CD4-positive, alpha-beta T cell treated with Interleukin-21 for 1 hour (primary cell): ENCODE data around the gene XIST.
"Not testable (repeated sequence)": the region's sequence is repeated elsewhere in the genome, so short reads cannot be mapped to it uniquely, and the experiment has no call there.

ENCODE experiments used
- DNase-seq: peaks from one replicate; pipeline ENCODE4 v3.0.0-alpha.2; 2020

XIST gene

DNA sequence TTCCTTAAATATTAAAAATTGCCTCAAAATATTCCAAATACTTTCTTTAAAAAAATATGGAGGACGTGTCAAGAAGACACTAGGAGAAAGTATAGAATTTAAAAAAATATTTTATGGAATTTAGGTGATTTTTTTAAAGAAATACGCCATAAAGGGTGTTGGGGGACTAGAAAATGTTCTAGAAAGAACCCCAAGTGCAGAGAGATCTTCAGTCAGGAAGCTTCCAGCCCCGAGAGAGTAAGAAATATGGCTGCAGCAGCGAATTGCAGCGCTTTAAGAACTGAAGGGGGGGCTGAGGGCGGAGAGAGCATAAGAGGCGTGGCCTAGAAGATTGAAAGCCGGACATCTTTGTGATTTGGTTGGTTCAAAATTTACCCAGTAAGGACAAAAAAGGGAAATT, at the start of gene XIST:
Gene XIST (minus strand): TSS at position 248 of the 400 bp plus-strand sequence.
- DNase-seq, result no peak

DNA sequence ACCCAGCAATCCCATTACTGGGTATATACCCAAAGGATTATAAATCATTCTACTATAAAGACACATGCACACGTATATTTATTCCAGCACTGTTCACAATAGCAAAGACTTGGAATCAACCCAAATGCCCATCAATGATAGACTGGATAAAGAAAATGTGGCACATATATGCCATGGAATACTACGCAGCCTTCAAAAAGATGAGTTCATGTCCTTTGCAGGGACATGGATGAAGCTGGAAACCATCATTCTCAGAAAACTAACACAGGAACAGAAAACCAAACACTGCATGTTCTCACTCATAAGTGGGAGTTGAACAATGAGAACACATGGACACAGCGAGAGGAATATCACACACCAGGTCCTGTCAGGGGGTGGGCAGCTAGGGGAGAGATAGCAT, 45.8 kb upstream of the XIST start:
- not testable (repeated sequence) for DNase-seq

DNA sequence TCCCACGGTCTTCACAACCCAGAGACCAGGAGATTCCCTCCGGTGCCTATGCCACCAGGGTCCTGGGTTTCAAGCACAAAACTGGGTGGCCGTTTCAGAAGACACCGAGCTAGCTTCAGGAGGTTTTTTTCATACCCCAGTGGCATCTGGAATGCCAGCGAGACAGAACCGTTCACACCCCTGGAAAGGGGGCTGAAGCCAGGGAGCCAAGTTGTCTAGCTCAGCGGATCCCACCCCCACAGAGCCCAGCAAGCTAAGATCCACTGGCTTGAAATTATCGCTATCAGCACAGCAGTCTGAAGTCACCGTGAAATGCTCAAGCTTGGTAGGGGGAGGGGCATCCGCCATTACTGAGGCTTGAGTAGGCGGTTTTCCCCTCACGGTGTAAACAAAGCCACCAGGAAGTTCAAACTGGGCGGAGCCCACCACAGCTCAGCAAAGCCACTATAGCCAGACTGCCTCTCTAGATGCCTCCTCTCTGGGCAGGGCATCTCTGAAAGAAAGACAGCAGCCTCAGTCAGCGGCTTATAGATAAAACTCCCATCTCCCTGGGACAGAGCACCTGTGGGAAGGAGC, 40.1 kb upstream of the XIST start:
- not testable (repeated sequence) for DNase-seq

DNA sequence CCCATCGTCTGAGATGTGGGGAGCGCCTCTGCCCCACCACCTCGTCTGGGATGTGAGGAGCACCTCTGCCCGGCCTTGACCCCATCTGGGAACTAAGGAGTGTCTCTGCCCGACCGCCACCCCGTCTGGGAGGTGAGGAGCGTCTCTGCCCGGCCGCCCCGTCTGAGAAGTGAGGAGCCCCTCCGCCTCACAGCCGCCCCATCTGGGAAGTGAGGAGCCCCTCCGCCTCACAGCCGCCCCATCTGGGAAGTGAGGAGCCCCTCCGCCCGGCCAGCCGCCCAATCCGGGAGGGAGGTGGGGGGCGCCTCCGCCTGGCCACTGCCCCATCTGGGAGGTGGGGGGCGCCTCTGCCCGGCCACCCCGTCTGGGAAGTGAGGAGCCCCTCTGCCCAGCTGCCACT, 29.7 kb upstream of the XIST start:
- not testable (repeated sequence) for DNase-seq

DNA sequence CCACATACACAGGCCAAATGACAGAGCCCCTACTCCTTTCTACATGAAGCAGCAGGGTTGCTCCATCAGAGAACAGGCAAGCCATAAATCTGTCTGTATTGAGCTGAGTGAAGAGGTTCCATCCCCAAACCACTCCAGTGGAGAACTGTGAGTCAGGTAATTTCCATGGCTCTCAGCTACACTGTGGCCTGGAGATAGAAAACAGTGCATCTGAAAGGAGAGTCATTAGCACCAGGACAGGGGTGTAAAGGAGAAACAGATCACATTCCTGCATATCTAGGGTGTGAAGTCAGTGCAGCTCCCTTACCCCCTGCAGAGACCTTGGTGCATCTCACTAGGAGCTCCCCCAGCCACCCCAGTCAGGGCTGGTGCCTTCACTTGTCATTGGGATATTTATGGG, 25.2 kb upstream of the XIST start:
- no peak for DNase-seq

DNA sequence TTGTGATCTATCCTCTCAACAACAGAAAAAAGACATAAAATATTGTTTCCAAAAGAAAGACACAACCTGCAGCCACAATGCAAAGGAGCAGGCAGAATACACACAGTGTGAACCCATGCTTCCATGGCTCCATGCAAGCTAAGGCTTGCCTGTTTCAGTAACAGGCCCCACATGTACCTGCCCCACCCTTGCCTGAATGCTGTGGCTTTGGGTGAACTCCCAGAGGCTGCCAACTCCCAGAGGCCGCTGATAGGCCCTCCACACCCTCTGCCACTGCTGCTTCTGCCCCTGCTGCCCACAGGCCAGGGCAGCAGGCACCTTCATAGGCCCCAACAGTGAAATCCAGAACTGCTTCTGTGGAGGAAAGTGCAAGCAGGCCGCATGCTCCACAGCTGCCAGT, 24.4 kb upstream of the XIST start:
- no peak for DNase-seq

DNA sequence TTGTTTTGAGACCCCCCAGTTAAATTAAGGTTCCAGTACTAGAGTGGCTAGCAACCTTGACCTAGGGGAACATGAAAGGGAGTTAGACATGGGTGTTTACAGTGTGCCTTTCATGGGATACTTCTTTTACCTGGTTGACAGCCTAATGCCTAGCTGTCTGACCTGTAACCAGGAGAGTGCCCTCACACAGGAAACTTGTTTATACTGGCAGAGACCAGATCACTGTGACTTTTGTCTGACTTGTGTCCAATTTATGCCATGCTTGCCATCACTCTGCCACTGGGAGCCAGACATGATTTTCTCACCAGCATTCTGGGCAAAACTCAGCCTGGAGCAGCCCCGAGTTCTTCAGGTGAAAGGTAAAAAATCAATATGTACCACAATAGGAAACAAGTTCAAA, 16.4 kb upstream of the XIST start:
- no peak for DNase-seq

DNA sequence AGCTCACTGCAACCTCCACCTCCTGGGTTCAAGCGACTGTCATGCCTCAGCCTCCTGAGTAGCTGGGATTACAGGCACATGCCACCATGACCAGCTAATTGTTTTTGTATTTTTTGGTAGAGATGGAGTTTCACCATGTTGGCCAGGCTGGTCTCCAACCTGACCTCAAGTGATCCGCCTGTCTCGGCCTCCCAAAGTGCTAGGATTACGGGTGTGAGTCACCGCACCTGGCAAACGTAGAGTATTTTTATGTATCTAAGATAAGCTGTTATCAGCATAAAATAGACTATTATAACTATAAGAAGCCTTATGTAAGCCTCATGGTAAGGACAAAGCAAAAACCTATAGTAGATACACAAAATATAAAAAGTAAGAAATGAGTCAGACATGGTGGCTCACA, 14.6 kb upstream of the XIST start:
- DNase-seq, result no peak

DNA sequence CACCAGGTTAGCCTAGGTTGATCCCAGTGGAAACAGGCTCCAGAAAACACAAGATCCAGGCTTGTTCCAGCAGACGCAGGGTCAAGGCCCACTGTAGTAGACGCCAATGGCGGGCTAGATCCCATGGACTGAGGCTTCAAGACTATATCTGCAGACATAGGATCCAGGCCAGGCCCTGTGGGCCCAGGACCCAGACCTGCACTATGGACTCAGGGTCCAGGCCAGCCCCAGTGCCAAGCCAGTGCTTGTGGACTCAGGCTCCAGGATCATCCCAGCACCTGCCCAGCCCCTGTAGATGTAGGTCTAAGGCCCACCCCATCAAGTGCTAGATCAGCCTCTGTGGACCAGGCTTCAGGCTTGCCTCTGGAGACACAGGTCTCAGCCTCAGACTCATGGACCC, 11.3 kb upstream of the XIST start:
- DNase-seq, result no peak

DNA sequence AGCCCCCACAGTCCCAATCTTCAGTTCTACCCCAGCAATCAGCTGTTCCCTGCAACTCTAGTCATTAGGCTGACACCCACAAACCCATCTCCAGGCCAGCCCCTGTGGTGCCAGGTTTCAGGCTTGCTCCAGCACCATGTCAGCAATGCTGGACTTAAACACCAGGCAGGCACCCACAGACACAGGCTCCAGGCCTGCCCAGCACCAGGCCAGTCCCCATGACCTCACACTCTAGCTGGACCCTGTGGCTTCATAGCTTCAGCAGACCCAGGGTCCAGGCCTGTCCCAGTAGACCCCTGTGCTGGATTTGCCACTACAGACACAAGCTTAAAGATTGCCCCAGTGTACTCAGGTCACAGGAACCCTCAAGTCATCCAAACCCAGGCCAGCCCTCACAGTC, 10.8 kb upstream of the XIST start:
- DNase-seq, result no peak

DNA sequence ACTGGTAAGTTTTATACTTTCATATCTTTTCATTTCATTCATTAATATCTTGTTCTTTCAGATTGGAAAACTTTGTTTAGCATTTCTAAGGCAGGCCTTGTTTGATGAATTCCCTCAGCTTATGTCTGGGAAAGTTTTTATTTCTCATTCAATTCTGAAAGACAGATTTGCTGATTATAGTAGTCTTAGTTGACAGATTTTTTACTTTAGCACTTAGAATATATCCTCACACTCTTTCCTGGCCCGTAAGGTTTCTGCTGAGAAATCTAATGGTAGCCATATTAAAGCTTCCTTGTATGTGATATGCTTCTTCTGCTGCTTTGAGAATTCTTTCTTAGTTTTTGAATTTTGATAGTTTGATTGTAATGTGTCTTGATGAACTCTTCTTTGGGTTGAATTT, 7.1 kb upstream of the XIST start:
- DNase-seq, result no peak

DNA sequence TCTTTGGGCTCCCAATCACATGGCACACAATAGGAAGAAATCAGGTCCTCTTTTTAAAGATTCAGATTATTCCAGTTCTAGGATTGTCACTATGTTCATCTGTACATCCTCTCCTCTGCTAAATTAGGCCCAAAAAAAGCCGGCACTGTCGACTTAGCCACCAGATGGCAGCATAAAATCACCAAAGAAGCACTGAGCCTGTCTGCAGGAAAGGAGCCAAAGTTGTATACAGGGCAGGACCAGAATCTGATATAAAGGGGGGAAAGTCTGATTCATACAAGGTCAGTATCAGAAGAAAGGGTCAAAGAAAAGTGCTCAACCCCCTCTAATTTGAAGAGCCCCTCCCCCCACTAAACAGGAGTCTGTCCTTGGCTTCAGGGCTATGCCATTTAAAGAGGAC, 3.0 kb upstream of the XIST start:
- DNase-seq, result peak; percentile 65

DNA sequence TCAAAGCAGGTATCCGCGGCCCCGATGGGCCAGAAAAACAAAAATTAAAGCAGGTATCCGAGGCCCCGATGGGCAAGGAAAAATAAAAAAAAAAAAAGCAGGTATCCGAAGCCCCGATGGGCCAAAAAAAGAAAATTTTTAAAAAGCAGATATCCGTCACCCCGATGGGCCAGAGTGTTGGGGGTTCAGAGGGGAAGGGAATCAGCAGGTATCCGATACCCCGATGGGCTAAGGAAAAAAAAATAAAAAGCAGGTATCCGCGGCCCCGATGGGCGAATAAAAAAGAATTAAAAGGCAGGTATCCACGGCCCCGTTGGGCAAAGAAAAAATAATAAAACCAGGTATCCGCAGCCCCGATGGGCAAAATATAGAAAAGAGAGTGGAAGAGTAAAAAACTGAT, 492 bp downstream of the XIST start:
- no peak for DNase-seq

DNA sequence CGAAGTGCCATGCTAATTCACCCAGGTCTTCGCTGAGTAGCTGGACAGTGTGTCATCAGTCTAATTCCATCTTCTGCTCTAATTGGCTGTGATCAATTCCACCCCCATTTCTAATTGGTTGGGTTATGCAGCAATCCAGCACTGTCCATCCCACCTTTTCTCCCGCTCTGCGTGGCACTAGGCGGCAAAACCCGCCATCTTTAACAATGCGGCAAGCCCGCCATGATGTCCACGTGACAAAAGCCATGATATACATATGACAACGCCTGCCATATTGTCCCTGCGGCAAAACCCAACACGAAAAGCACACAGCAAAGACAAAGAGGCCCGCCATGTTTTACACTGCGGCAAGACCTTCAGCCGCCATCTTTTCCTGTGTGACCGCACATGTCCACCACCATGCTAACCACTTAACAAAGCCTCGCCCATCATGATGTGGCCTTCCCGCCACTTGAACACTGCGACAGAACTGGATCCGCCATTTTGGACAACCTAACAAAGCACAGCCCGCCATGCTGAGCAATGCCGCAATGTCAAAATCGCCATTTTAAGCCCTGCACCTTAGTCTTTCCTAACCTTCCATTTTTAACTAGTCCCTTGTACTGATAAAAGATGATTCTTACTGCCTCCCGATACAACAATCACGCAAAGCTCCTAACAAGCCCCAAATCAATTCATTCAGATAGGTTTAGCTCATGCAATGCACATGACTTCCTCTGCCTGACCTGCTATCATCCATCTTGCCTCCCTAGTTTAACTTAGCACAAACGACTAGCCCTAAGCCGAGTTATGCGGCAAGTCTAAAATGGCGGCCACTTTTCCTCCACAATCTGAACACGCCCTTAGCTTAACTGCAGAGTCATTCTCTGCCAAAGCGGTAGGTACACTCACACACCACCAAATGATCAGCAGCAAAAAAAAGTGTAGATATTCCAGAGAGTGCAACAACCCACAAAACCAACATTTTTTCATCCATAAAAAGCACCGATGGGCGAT, 1.2 kb downstream of the XIST start:
- no peak for DNase-seq

DNA sequence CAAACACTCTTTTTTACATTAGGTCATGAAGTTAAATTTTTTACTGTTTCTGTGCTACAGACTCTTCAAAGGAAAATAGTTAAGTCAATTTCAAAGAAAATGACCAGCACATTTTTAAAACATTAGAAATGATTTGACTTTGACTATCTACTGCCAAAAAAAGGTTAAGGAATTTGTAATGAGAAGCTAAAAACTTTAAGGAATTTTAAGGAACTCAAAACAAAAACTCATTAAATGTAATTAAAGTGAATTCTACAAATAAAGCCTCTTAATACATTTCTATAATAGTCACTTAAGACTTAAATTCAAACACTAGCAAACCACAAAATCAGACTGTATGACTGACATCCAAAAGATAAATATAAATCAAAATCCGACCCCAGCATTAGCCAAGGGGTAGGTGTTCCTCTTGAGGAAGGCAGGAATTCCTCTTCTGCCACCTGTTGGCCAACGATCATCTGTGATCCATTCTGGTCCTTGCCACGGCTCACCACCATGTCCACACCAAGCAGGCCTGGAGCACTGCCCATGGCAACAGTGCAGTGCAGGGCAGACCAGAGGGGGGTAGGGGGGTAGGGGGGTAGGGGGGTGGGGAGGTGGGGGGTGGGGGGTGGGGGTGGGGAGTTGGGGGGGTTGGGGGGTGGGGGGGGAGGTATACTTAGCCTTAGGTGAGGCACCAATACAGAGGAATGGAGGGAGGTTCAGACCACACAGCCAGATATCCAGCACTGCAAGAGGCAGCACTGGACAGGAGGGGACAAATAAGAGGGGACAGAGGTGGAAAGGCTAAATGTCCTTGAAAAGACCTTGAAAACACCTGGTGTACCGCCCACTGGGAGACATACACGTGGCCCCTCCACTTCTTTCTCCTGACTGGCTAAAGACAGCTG, 2.1 kb downstream of the XIST start:
- no peak for DNase-seq

DNA sequence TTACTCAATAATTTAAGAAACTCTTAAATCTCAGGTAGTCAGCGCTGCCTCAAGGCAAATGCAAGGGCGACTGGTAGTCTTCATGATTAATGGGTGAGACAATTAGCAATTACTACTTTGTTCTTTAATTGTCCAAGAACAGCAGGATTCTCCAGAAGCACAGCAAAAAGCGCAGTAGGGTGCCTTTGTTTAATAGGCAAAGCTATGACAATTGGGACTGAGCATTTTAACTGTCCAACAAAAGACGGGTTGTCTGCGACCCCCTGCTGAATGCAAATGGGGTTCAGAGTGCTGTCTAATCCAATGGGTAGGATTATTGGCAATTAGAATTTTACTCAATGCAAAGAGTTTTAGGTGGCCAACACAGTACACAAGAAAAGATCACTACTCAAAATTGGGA, 3.4 kb downstream of the XIST start:
- no peak for DNase-seq

DNA sequence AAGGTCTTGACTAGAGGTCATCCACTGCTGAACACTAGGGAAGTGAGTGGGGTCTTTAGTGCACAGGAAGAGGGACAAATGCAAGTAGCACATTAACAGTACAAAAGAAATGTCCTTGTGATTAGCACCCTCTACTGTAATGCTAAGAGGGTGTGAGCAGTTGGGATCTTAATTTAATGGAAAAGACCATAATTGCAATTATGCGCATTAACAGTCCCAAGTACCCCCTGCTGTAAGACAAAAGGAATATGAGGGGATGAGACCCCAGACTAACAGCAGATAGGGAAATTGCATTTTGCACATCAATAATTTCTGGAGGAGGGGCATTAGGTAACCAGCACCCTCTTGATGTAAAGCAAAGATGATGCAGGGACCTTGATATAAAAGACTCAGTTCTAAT, 4.5 kb downstream of the XIST start:
- DNase-seq, result no peak

DNA sequence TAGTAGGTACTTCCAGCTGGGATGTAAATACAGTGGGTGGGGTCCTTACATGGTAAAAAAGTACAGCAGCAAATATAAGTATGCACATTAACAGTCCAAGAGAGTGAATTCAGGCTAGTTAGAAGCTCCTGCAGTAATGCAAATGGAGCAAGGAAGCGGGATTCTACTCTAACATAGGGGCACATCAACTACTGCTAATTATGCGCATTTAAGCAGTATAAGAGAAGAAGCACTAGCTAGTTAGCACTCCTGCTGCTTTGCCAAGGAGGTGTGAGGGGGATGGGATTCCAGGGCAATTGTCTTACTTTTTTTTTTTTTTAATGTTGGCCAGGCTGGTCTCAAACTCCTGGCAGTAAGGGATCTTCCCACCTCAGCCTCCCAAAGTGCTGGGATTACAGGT, 5.4 kb downstream of the XIST start:
- no peak for DNase-seq

DNA sequence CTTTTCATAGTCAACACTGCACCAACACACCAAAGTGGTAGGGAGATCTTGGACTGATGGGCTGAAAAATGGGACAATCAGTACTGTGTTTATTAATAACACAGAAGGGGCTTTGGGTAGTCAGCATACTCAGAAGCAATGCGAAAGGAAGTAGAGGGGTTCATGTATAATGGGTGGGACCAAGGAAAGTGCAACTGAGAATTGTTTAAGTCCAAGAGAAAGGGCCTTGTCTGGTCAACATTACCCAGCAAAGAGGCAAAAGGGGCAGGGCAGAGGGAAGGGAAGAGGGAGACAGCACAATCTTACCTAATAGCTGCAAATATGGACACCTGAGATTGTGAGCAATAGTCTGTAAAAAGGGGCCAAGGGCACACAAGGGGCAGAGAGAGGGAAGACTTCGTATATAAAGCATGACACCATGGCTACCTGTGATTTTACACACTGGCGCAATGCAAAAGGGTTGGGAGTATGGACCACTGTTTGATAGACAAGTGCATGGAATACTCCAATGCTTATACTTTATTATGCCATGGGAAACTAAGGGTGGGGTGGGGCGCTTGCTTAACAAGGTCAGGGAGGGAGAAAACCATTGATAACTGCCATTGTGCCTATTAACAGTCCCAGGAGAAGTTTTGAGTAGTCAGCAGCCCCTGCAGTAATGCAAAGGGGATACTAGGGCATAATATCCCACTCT, 9.8 kb downstream of the XIST start:
- DNase-seq, result no peak

DNA sequence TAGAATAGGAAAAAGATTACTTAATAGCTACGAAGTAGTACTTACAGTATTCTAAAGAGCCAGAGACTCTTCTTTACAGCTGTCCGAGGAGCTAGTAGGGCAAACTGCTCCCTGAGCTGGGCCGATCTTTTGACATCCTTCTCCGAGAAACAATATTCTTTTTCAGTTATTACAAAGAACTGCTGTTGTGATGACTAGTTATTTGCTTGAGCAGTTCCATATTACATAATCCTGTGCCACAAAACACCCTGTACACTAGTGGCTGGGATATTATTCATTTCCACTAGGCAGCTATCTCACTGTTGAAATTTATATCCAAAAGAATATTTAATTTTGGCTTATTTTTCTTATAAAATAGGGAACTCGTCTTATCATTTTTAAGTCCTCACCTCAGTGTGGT, 11.2 kb downstream of the XIST start:
- no peak for DNase-seq

DNA sequence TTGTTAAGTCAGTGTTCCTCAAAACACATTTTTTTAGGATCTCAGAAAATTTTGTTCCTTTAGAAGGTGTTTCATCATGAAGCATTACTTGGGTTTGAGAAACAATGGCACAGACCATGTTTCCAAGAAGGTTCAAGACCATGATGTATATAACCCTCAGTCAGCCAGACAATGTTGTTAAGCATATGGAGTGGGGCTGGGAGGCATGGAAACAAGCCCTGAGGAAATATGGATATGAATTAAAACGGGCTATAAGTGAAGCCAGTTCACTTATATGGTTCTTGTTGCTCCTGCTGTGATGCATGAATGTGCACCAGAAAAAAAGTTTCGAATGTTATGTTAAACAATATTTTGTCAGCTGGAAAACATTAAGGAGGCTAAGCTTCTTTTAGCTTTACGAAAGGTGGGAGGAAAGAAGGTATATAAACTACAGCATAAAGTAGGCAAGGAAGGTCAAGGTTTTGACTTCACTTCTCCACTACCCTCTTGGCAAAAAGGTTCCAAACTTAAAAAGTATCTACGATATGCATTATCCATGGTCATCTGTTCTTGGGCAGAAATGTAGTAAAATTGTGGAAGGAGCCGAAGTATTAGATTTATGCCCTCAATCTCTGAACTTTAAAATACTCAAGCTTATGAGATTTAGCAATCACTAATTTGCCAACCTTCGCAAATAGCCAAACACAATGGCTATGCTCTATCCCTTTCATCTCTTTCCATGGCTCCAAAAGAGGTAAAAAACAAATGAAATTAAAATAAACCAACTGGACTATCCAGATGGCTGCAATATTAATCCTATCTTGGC, 12.2 kb downstream of the XIST start:
- no peak for DNase-seq

DNA sequence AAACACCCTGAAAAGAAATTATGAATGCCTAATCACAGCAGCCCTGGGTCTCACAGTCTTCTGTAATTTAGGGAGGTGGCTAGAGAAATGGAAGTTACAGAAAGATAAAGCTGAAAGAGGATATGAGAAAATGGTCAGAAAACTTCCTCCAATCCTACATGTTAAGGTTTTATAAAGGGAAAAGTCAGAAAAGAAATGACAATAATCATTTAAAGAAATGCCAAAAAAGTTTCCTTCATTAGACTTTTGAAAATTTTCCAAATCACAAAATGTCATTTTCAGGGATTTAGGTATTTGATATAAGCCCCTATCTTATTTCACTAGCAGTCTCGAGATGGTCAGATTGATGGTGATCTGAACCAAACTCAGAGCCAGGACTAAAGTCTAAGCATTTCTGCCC, 13.4 kb downstream of the XIST start:
- DNase-seq, result no peak
